GM12874 (cell line): Measurements from ENCODE around the gene WLS.

Experiments used
- CTCF ChIP-seq: IDR thresholded peaks from 2 replicates; pipeline ENCODE4 v1.5.1; 2011; ENCODE audit warnings: low read depth, mild to moderate bottlenecking, control low read depth, low read length, moderate library complexity; ENCODE audit not compliant: insufficient read depth

Gene WLS

DNA sequence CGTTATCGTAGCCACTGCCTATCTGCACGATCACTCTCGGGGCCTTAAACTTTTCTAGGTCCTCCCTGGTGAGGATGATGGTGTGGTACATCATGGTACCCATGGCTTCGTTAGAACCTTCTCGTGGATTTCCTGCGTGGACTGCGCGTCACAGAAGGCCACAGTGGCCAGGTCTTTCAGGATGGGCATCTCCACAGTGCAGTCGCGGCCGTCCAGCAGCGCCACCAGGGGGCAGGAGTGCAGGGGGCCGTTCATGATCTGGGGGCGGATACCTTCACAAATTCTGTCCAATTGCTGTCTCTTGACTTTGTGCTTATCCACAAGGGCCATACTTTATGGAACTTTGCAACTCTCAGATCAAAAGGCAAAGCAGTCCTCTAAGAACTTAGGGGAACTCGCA is 69.6 kb downstream of the WLS start:
- 0 out of 2 replicates have a peak, but pooled peaks have one; percentile 12 for TF ChIP-seq CTCF

- no peak for TF ChIP-seq CTCF
These were observed 72.3 kb downstream of the WLS start for GRCh38 chr1:68160021-68160420.

GRCh38 chr1:68158837-68159236 is 73.5 kb downstream of the WLS start:
- TF ChIP-seq CTCF = no peak

- no peak for TF ChIP-seq CTCF
These were observed 74.9 kb downstream of the WLS start for GRCh38 chr1:68157416-68157815.

GRCh38 chr1:68151690-68152089 is 80.6 kb downstream of the WLS start:
- TF ChIP-seq CTCF = no peak

- no peak for TF ChIP-seq CTCF
These were observed 82.4 kb downstream of the WLS start for GRCh38 chr1:68149907-68150306.

DNA sequence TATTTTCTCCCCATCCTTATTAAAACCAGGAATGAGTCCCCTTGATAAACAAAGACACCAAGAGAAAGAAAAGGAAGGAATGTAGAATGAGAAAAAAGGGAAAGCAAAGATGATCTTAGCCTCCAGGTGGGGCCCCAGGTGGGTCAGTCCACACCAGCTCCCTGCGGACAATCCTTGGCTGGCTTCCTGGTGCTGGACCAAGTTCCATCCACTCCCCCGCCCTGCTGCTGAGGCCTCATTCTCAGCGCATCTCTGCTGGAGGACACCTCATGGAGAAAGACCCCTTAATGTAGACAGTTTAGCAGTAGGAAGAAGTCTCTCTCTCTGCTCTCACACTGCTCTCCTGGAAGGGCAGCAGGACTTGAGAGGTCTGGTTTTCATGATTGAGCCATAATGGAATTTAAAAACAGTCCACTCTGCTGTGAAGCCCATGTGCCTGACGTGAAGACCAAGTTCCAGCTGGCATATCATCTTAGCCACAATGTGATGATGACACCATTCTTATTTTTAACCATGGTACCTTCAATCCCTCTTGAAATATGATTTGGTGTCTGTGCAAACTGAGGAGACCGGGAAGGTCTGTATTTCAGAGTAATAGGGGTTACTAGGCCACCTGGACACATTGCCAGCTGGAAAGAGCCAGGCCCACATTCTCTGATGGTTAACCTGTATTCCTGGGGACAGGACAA is 83.1 kb downstream of the WLS start:
- no peak for TF ChIP-seq CTCF
